GM12878 (cell line): ENCODE results near the gene COL5A1.

Experiments used
- NFXL1 ChIP-seq: fragments of 450-650 bp; IDR thresholded peaks from 2 replicates; pipeline ENCODE4 v1.6.1; 2017; ENCODE audit warnings: antibody characterized with exemption, mild to moderate bottlenecking, borderline replicate concordance
- RAD21 ChIP-seq: IDR thresholded peaks from 2 replicates; pipeline ENCODE4 v1.6.1; 2011; ENCODE audit warnings: mild to moderate bottlenecking, low read depth, low read length, moderate library complexity; ENCODE audit not compliant: insufficient read depth
- SIN3A ChIP-seq: IDR thresholded peaks from 2 replicates; pipeline ENCODE4 v1.6.1; 2012; ENCODE audit warnings: low read depth, low read length, improper control_type of control experiment
- ZNF384 ChIP-seq: IDR thresholded peaks from 2 replicates; pipeline ENCODE4 v1.6.1; 2012; ENCODE audit warnings: low read depth, mild to moderate bottlenecking, low read length, improper control_type of control experiment, borderline replicate concordance
- TF ChIP-seq, protein P1 (sequence below), 3 experiments: IDR thresholded peaks in 2 of 3; conservative IDR thresholded peaks in 1 of 3; 2 replicates each; pipeline ENCODE4 v1.5.1; 2011; ENCODE audit warnings: low read depth in 3 of 3, low read length in 3 of 3, mild to moderate bottlenecking in 3 of 3, control low read depth in 2 of 3, moderate library complexity in 2 of 3, inconsistent platforms in 1 of 3, mixed read lengths in 1 of 3; ENCODE audit not compliant: control insufficient read depth in 2 of 3, insufficient read depth in 1 of 3; ENCODE audit errors: extremely low read depth in 1 of 3

DNA sequence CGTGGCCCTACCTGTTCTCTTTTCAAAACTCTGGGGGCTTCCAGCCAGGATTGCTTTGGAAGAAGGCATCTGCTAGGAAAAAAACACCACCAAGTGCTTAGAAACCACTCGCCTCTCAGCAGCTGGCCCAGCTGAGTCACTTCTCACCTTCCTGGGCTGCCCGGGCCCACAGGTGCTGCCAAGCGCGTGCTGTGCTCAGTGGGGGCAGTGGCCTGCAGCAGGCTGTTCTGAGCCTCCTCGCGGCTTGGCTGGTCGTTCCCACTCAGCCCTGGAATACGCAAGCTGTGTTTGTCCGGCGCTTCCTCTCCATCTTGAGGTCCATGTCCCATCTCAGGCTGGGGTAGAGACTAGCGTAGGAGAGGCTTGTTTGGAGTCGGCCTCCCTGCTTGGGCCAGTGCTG lies 136.6 kb downstream of the COL5A1 start:
- TF ChIP-seq, protein P1, sequence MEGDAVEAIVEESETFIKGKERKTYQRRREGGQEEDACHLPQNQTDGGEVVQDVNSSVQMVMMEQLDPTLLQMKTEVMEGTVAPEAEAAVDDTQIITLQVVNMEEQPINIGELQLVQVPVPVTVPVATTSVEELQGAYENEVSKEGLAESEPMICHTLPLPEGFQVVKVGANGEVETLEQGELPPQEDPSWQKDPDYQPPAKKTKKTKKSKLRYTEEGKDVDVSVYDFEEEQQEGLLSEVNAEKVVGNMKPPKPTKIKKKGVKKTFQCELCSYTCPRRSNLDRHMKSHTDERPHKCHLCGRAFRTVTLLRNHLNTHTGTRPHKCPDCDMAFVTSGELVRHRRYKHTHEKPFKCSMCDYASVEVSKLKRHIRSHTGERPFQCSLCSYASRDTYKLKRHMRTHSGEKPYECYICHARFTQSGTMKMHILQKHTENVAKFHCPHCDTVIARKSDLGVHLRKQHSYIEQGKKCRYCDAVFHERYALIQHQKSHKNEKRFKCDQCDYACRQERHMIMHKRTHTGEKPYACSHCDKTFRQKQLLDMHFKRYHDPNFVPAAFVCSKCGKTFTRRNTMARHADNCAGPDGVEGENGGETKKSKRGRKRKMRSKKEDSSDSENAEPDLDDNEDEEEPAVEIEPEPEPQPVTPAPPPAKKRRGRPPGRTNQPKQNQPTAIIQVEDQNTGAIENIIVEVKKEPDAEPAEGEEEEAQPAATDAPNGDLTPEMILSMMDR (IDR thresholded peaks at IDR 0.05 in 2 of 3, conservative IDR thresholded peaks at IDR 0.05 in 1 of 3; ENCODE audit: control insufficient read depth in 2 of 3, extremely low read depth in 1 of 3, insufficient read depth in 1 of 3, low read depth in 3 of 3, low read length in 3 of 3): no peak
- TF ChIP-seq SIN3A: no peak
- no peak for TF ChIP-seq RAD21
- TF ChIP-seq NFXL1: no peak
- no peak for TF ChIP-seq ZNF384
